ENCODE measurements around the gene MAOA. TPM values are rescaled to one million over a fixed set of nuclear protein-coding genes. Genes with fewer than 3 reads are reported as not detected.

The MAOA gene
- total and polyA plus RNA-seq, 2 donors (not counting 3 experiments of a cell fraction or from before 2014, with no cell fraction given): 12.6 to 23.5 TPM

- H3K9me1 ChIP-seq (replicated peaks; ENCODE audit: control insufficient read depth, extremely low read depth, insufficient read depth, low read length): no peaks in the 10 kb centered on the region
- H4K20me1 ChIP-seq (replicated peaks; ENCODE audit: control insufficient read depth, extremely low read depth, insufficient read depth, low read length): no peaks in the 10 kb centered on the region
- ChIA-PET POLR2A (interaction anchor here (0.7 kb wide), 1 partner anchor 13 kb away, joined by 3 read pairs; no protein-coding TSS in a partner anchor), CTCF (interaction anchor here (0.7 to 1.6 kb wide), 3 partner anchors 9 to 47 kb away, joined by 4 read pairs; no protein-coding TSS in a partner anchor)
- H3K9me3 ChIP-seq (replicated peaks; ENCODE audit: control insufficient read depth, insufficient read depth, low read length): no peaks in the 10 kb centered on the region
- no peaks in the 10 kb centered on the region for H3K79me2 ChIP-seq (ENCODE audit: control insufficient read depth, insufficient read depth, low read length)
- no peak overlapping the region for H2AFZ ChIP-seq (ENCODE audit: low read depth, low read length)
- BruUV-seq (replicated peaks): TSS peak; percentile 91
- TF ChIP-seq POLR2AphosphoS5 (IDR thresholded peaks at IDR 0.05; ENCODE audit: insufficient read depth, low read depth, low read length) (no peak), GATA2 (IDR thresholded peaks at IDR 0.05; ENCODE audit: insufficient read depth, insufficient read length, low read depth, low read length) (peak; percentile 48)
- dilution Hi-C loops (cut with MboI; ENCODE audit: extremely low pct_ligation_motif_present, low sequenced_read_pairs): no loop called here
- H3K4me2 ChIP-seq (ENCODE audit: insufficient read depth, low read length): peak overlapping the region; percentile 54
- FAIRE-seq (peak; percentile 12), DNase-seq (ENCODE audit: low read depth, low spot score) (peak; percentile 61)
- peak overlapping the region in 1 of 3 experiments; percentile 33 for H3K4me3 ChIP-seq (replicated peaks in 1 of 3; ENCODE audit: insufficient read depth in 1 of 3, low read depth in 1 of 3, low read length in 3 of 3)
- H3K36me3 ChIP-seq (ENCODE audit: control insufficient read depth in 2 of 2, extremely low read depth in 1 of 2, insufficient read depth in 2 of 2, low read length in 2 of 2): no peaks in the 10 kb centered on the region
- peak overlapping the region; percentile 76 for H3K9ac ChIP-seq (replicated peaks; ENCODE audit: extremely low read depth, insufficient read depth, low read length)
- H3K27ac ChIP-seq (ENCODE audit: insufficient read depth, low read depth, low read length): peak overlapping the region; percentile 94
- no peaks in the 10 kb centered on the region for H3K27me3 ChIP-seq (ENCODE audit: control insufficient read depth in 2 of 2, insufficient read depth in 2 of 2, low read length in 2 of 2)
- H3K4me1 ChIP-seq (ENCODE audit: control insufficient read depth, extremely low read depth, insufficient read depth, low read length): peaks cover 45% of the 10 kb centered on the region
- intact Hi-C loops (cut with micrococcal nuclease): loop anchor here (1.0 to 2.0 kb wide), 3 partner anchors 9 to 706 kb away; no protein-coding TSS in a partner anchor
Measured at GRCh38 chrX:43702660-43703059, 46.6 kb downstream of the MAOA start.

- peak overlapping the region in 1 of 3 experiments; percentile 33 for H3K4me3 ChIP-seq (replicated peaks in 1 of 3; ENCODE audit: insufficient read depth in 1 of 3, low read depth in 1 of 3, low read length in 3 of 3)
- POLR2A ChIA-PET: no interaction called here
- no TSS peak for BruUV-seq (replicated peaks)
- H3K4me2 ChIP-seq (ENCODE audit: insufficient read depth, low read length): peak overlapping the region; percentile 58
- H3K9me1 ChIP-seq (replicated peaks; ENCODE audit: control insufficient read depth, extremely low read depth, insufficient read depth, low read length): no peaks in the 10 kb centered on the region
- CTCF ChIA-PET: interaction anchor here (0.9 to 1.6 kb wide), 2 partner anchors 11 to 48 kb away, joined by 4 read pairs; no protein-coding TSS in a partner anchor
- peak overlapping the region; percentile 94 for H3K27ac ChIP-seq (ENCODE audit: insufficient read depth, low read depth, low read length)
- H3K4me1 ChIP-seq (ENCODE audit: control insufficient read depth, extremely low read depth, insufficient read depth, low read length): peaks cover 51% of the 10 kb centered on the region
- intact Hi-C loops (cut with micrococcal nuclease) (loop anchor here (1.0 to 2.0 kb wide), 3 partner anchors 10 to 706 kb away; no protein-coding TSS in a partner anchor), dilution Hi-C loops (cut with MboI; ENCODE audit: extremely low pct_ligation_motif_present, low sequenced_read_pairs) (no loop called here)
- H3K36me3 ChIP-seq (ENCODE audit: control insufficient read depth in 2 of 2, extremely low read depth in 1 of 2, insufficient read depth in 2 of 2, low read length in 2 of 2): no peaks in the 10 kb centered on the region
- H3K79me2 ChIP-seq (ENCODE audit: control insufficient read depth, insufficient read depth, low read length): no peaks in the 10 kb centered on the region
- H2AFZ ChIP-seq (ENCODE audit: low read depth, low read length): no peak overlapping the region
- peak; percentile 94 for FAIRE-seq
- H3K27me3 ChIP-seq (ENCODE audit: control insufficient read depth in 2 of 2, insufficient read depth in 2 of 2, low read length in 2 of 2): no peaks in the 10 kb centered on the region
- no peaks in the 10 kb centered on the region for H4K20me1 ChIP-seq (replicated peaks; ENCODE audit: control insufficient read depth, extremely low read depth, insufficient read depth, low read length)
- H3K9ac ChIP-seq (replicated peaks; ENCODE audit: extremely low read depth, insufficient read depth, low read length): peak overlapping the region; percentile 76
- peak; percentile 78 for TF ChIP-seq JUN (IDR thresholded peaks at IDR 0.05; ENCODE audit: borderline replicate concordance, insufficient read depth, insufficient read length, low read depth)
- TF ChIP-seq GATA2 (IDR thresholded peaks at IDR 0.05; ENCODE audit: insufficient read depth, insufficient read length, low read depth, low read length): peak; percentile 11
- TF ChIP-seq MYC (IDR thresholded peaks at IDR 0.05; ENCODE audit: low read depth, low read length): no peak
- TF ChIP-seq POLR2A (IDR thresholded peaks at IDR 0.05; ENCODE audit: low read depth, low read length): no peak
- peak; percentile 19 for TF ChIP-seq FOS (IDR thresholded peaks at IDR 0.05; ENCODE audit: borderline replicate concordance, insufficient read depth, low read length)
- no peak for TF ChIP-seq EZH2 (IDR thresholded peaks at IDR 0.05; ENCODE audit: borderline replicate concordance, low read depth, low read length, severe bottlenecking)
- TF ChIP-seq POLR2AphosphoS5 (IDR thresholded peaks at IDR 0.05; ENCODE audit: insufficient read depth, low read depth, low read length): peak; percentile 36
- no peak for TF ChIP-seq CTCF (IDR thresholded peaks at IDR 0.05; ENCODE audit: extremely low read depth in 1 of 2, insufficient read depth in 1 of 2, low read depth in 1 of 2, low read length in 2 of 2)
- TF ChIP-seq MAX (IDR thresholded peaks at IDR 0.05; ENCODE audit: insufficient read depth, insufficient read length): no peak
- DNase-seq (ENCODE audit: low read depth, low spot score): peak; percentile 88
- H3K9me3 ChIP-seq (replicated peaks; ENCODE audit: control insufficient read depth, insufficient read depth, low read length): no peaks in the 10 kb centered on the region
Measured at GRCh38 chrX:43703211-43703791, 47.2 kb downstream of the MAOA start.
